GM12865 (cell line): ENCODE results near the gene DCTN1.

Experiments used
- DNase-seq: peaks from one replicate; pipeline ENCODE4 v3.0.0; 2010; ENCODE audit warnings: low read depth
- H3K4me3 ChIP-seq: 2 replicates; pipeline ENCODE4 v1.5.1; 2011; ENCODE audit warnings: mild to moderate bottlenecking, low read depth, low read length, control low read depth
- TF ChIP-seq, protein P1 (sequence below): IDR thresholded peaks from 2 replicates; pipeline ENCODE4 v1.5.1; 2011; ENCODE audit warnings: low read length, control low read depth, low read depth, inconsistent platforms; ENCODE audit not compliant: insufficient read depth; ENCODE audit errors: missing control alignments

DCTN1 gene

DNA sequence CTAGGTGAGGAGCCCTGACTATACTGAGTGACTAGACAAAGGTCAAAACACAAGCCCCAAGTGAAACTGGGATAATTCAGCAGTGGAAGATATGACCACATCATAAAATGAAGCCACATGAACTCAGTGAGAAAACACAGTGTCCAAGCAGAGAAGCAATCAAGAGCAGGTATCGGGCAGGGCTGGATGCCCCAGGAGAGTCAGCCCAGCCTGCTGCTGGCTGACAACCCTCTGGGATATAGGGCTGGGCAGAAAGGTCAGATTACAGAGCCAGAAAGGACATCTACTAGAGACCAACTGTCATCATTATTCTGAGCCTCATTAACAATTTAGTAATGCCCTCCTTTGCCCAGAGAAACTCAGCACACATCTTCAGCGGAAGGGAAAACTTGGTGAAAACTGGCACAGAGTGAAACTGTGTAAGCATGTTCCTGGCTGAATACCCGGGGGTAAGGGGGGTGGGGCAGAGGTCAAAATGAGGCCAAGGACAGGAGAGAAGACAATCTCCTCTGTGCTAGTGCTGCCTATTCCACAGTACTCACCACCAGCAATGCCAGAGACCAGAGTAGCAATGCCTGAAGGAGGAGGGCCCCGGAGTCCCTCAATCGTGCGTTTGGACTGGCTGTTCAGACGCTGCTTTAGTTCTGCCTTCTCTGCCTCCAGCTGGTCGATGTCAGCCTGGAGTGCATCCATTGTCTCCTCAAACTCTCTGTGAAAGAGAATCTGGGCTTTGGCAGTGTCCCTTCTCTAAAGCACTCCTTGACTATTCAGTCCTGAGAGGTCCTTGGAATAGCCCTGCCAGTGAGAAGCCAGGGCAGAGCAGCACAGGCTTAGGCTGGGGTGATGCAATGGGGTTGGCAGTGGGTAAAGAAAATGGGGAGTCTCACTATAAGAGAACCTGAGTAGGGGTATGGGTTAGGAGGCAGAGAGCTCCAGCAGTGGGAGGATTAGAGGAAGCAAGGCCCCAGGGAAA lies 15.3 kb downstream of the DCTN1 start:
- H3K4me3 ChIP-seq, result no peak overlapping the region
- TF ChIP-seq, protein P1, sequence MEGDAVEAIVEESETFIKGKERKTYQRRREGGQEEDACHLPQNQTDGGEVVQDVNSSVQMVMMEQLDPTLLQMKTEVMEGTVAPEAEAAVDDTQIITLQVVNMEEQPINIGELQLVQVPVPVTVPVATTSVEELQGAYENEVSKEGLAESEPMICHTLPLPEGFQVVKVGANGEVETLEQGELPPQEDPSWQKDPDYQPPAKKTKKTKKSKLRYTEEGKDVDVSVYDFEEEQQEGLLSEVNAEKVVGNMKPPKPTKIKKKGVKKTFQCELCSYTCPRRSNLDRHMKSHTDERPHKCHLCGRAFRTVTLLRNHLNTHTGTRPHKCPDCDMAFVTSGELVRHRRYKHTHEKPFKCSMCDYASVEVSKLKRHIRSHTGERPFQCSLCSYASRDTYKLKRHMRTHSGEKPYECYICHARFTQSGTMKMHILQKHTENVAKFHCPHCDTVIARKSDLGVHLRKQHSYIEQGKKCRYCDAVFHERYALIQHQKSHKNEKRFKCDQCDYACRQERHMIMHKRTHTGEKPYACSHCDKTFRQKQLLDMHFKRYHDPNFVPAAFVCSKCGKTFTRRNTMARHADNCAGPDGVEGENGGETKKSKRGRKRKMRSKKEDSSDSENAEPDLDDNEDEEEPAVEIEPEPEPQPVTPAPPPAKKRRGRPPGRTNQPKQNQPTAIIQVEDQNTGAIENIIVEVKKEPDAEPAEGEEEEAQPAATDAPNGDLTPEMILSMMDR, result no peak
- no peak for DNase-seq

DNA sequence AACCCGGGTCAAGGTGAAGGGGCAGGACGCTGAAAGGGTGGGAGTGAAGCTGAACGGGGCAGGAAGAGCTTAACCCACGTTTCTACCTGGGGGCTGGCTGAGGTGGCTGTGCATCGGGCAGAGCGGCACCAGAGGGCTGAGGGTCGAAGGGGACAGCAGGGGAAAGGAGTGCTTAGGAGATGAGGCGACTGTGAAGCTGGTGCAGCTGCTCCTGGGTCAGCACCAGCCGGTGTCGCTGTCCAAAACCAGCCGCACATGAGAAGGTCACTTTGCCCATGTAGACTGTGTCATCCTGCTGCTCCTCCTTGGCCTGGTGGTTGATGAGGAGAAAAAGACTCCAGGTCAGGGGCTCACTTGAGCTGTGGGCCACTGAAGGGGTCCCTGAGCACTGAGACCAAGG lies 18.8 kb downstream of the DCTN1 start:
- no peak for DNase-seq
- no peak overlapping the region for H3K4me3 ChIP-seq
- TF ChIP-seq, protein P1, result no peak

DNA sequence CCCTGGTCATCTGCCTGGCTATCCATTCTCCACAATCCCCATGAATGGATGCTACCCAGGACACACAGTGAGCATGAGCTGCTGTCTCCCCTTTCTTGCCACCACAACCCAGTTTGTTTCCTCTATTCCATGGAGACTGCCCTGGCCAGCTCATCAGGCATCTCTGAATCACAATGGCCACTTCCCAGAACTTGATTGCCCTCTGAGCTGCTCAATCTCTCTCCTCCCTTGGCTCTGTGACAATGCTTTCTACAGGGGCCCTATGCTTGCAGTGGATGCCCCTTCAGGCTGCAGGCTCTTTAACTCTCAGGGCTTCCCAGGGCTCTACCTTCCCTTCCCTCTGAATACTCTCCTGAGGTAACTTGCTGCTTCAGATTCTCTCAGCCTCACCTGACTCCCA lies 22.5 kb downstream of the DCTN1 start:
- no peak overlapping the region for H3K4me3 ChIP-seq
- DNase-seq, result no peak
- TF ChIP-seq, protein P1, result no peak

DNA sequence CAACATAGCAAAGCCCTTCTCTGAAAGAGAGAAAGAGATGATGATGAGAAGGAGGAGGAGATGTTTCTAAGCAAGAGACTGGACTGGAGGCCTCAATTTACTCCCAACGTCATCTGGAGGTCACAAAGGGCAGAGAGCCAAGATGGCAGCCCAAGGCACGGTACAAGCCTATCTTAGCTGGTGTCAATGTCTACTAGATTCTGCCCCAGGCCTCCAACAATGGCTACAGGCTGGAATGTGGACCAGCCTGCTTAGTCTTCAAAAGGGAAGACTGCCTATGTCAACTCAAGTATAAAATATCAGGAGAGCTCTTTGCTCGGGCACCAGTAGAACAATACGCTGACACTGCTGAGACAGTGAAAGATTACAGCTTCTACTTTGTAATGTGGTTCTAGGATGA lies 30.2 kb downstream of the DCTN1 start:
- TF ChIP-seq, protein P1, result no peak
- no peak for DNase-seq
- no peak overlapping the region for H3K4me3 ChIP-seq

DNA sequence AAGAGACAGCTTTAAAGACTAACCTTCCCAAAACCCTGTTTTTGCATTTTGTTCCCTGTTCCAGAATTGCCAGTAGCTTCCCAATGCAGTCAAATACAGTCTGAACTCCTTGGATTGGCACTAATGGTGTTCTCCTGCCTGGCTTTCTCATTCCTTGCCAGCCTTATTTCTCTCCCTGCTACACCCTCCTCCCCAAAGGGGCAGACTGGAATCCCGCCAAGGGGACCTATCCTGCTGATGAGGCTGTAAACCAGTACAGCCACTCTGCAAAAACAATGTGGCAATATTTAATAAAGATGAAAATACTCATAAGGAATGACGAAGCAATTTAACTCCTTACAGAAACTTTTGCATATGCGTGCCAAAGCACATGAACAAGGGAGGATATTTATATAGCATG lies 32.4 kb downstream of the DCTN1 start:
- DNase-seq, result no peak
- H3K4me3 ChIP-seq, result no peak overlapping the region
- TF ChIP-seq, protein P1, result no peak

DNA sequence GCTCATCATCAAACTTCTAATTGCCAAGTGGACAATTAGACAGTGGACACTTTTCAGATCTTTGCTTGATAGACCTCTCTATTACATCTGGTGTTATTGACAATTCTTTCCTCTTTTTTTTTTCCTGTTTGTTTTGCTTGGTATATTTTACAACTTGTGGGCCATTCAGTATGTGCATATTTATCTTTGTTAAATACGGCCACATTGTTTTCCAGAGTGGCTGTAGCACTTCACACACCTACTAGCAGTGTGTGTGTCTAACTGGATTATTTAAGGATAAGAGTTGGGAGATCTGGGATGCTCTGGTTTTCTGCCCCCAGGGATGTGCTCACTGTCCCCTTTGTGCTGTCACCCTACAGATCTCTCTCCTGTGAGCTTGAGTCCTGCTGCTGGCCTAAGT lies 32.8 kb downstream of the DCTN1 start:
- TF ChIP-seq, protein P1, result no peak
- DNase-seq, result no peak

More for the DNA sequence above, 32.8 kb downstream of the DCTN1 start:
- H3K4me3 ChIP-seq, result no peak overlapping the region
